GM12878 (cell line): ENCODE data around the gene CDC42BPA. TPM values are rescaled to one million over a fixed set of nuclear protein-coding genes. Genes with fewer than 3 reads are reported as not detected.

Experiments
- CEBPZ ChIP-seq: fragments of 150-350 bp; IDR thresholded peaks from 2 replicates; pipeline ENCODE4 v1.6.1; 2016; ENCODE audit warnings: low read depth, low read length
- CHD2 ChIP-seq: IDR thresholded peaks from 2 replicates; pipeline ENCODE4 v1.6.1; 2011; ENCODE audit warnings: low read depth, low read length, improper control_type of control experiment, borderline replicate concordance
- CHD4 ChIP-seq: fragments of 200-600 bp; sonication (generic); IDR thresholded peaks from 2 replicates; pipeline ENCODE4 v1.6.1; 2016; ENCODE audit warnings: mild to moderate bottlenecking
- GATAD2B ChIP-seq: fragments of 450-650 bp; conservative IDR thresholded peaks from 2 replicates; pipeline ENCODE4 v1.6.1; 2017; ENCODE audit warnings: low read depth, mild to moderate bottlenecking, moderate library complexity
- KAT2A ChIP-seq: conservative IDR thresholded peaks from 2 replicates; pipeline ENCODE4 v1.6.1; 2011; ENCODE audit warnings: low read depth, low read length; ENCODE audit not compliant: control insufficient read depth
- MEF2B ChIP-seq: fragments of 450-650 bp; IDR thresholded peaks from 2 replicates; pipeline ENCODE4 v1.6.1; 2018; ENCODE audit warnings: mild to moderate bottlenecking, moderate library complexity; ENCODE audit not compliant: partially characterized antibody, poor library complexity, severe bottlenecking
- NFXL1 ChIP-seq: fragments of 450-650 bp; IDR thresholded peaks from 2 replicates; pipeline ENCODE4 v1.6.1; 2017; ENCODE audit warnings: antibody characterized with exemption, mild to moderate bottlenecking, borderline replicate concordance
- POLR2AphosphoS2 ChIP-seq: IDR thresholded peaks from 2 replicates; pipeline ENCODE4 v1.6.1; 2011; ENCODE audit warnings: low read depth, mild to moderate bottlenecking, low read length, improper control_type of control experiment, moderate library complexity
- REST ChIP-seq: IDR thresholded peaks from 2 replicates; pipeline ENCODE4 v1.6.1; 2012; ENCODE audit warnings: mild to moderate bottlenecking, low read depth, low read length
- RFX5 ChIP-seq: IDR thresholded peaks from 2 replicates; pipeline ENCODE4 v1.6.1; 2011; ENCODE audit warnings: low read depth, low read length, improper control_type of control experiment
- SMARCA5 ChIP-seq: fragments of 450-650 bp; IDR thresholded peaks from 2 replicates; pipeline ENCODE4 v1.6.1; 2017; ENCODE audit warnings: mild to moderate bottlenecking
- SREBF1 ChIP-seq: IDR thresholded peaks from 2 replicates; pipeline ENCODE4 v1.6.1; 2012; ENCODE audit warnings: mild to moderate bottlenecking, low read length
- TAF1 ChIP-seq: IDR thresholded peaks from 2 replicates; pipeline ENCODE4 v1.6.1; 2011; ENCODE audit warnings: mild to moderate bottlenecking, low read depth, low read length, borderline replicate concordance
- ZBTB33 ChIP-seq: fragments of 450-650 bp; IDR thresholded peaks from 2 replicates; pipeline ENCODE4 v1.6.1; 2017; ENCODE audit warnings: mild to moderate bottlenecking
- ZNF687 ChIP-seq: fragments of 450-650 bp; IDR thresholded peaks from 2 replicates; pipeline ENCODE4 v1.6.1; 2017; ENCODE audit warnings: mild to moderate bottlenecking, moderate library complexity
- polyA plus RNA-seq, 11 experiments: library from polyadenylated mRNA; depleted of rRNA in 4 of 11; unstranded in 6 of 11; stranded (reverse) in 5 of 11; fragments of >200 nt; fragmentation: Nextera tagmentation in 4 of 11; fragmentation: Illumina TruSeq in 1 of 11; extraction: Ambion mirVana in 4 of 11; extraction: Trizol in 1 of 11; gene quantifications; 1 replicate in 1 of 11; 2 replicates in 10 of 11; pipeline versions ENCODE4 v1.2.1 to v1.2.3, GENCODE V29; 2011 to 2016; ENCODE audit warnings: inconsistent platforms in 2 of 11, missing spikeins in 2 of 11, low read depth in 1 of 11
- total RNA-seq, 4 experiments: library from RNA; depleted of rRNA in 3 of 4; stranded (reverse); fragments of >200 nt in 3 of 4; fragmentation: Illumina TruSeq in 1 of 4; extraction: Trizol in 1 of 4; gene quantifications; 2 replicates each; pipeline versions ENCODE4 v1.2.1 to v1.2.3, GENCODE V29; 2013 to 2021

Gene CDC42BPA
- total and polyA plus RNA-seq, 10 of the 15 experiments (the other 5 are each of a cell fraction or from before 2014, with no cell fraction given): 0.02 to 0.52 (median 0.10) TPM

- TF ChIP-seq REST (no peak), KAT2A (no peak), NFXL1 (no peak), SMARCA5 (0 out of 2 replicates have a peak, but pooled peaks have one; percentile 58), ZNF687 (peak; percentile 33; the same call in 1 of the 2 replicates), ZBTB33 (no peak), RFX5 (peak; percentile 86), GATAD2B (peak; percentile 74), CHD2 (peak; percentile 97), POLR2AphosphoS2 (0 out of 2 replicates have a peak, but pooled peaks have one; percentile 54), MEF2B (no peak), TAF1 (no peak), CEBPZ (peak; percentile 88), SREBF1 (no peak), CHD4 (no peak)
Observed at GRCh38 chr1:226940029-226940805, 378.1 kb downstream of the CDC42BPA start, which contains the start of gene COQ8A (continued).
